Activated CD4-positive, alpha-beta T cell treated with anti-CD3 and anti-CD28 coated beads, Interleukin-2, amount 50 U/mL, for 1 hour (primary cell): ENCODE data around the gene HOXC9.

Source experiments
- DNase-seq: peaks from one replicate; pipeline ENCODE4 v3.0.0-alpha.2; 2020

HOXC9 gene

DNA sequence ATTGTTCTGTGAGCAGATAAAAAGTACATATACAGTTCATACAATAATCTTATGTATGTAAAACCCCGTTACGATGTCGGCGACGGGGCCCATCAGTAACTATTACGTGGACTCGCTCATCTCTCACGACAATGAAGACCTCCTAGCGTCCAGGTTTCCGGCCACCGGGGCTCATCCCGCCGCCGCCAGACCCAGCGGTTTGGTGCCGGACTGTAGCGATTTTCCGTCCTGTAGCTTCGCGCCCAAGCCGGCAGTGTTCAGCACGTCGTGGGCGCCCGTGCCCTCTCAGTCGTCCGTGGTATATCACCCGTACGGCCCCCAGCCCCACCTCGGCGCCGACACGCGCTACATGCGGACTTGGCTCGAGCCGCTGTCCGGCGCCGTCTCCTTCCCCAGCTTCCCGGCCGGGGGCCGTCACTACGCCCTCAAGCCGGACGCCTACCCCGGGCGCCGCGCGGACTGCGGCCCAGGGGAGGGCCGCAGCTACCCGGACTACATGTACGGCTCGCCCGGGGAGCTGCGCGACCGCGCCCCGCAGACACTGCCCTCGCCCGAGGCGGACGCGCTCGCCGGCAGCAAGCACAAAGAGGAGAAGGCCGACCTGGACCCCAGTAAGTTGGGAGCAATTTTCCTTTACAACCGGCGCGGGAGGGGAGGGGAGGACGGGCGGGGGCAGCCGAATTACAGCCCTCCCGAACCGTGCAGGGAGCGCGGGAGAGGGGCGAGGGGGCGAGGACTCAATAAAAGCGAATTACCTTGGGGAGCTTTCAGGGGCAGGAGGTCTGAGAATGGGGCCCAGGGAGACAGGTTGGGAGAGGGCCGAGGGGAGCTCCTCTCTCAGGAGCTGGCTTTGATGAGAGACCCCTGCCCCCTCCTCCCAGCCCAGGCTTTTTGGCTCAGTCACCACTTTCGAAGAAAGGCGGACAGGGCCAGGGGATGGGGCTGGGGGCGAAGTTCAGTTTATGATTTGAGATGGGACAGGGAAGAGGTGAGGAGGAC is at the start of gene HOXC9:
Gene HOXC9, plus strand, starts transcription at position 46 of the 999 bp plus-strand sequence. Its CDS starts 28 bp downstream, at position 74.
- DNase-seq: no peak

DNA sequence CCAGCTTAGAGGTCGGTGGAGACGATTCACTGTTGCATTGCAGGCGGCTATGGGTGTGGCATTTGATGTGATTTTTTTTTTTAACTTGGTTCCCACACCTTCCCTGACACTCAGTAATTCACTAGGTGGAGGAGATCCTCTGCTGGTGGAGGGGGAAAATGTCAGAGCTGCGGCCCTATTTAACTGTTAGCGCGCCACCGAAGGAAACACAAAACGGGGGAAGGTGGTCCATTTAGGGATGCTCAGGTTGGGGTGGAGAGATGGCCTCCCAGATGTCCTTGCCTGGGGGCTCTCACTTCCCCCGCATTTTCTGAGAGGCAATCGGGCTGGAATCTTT is 49.6 kb upstream of the HOXC9 start:
- DNase-seq: no peak

DNA sequence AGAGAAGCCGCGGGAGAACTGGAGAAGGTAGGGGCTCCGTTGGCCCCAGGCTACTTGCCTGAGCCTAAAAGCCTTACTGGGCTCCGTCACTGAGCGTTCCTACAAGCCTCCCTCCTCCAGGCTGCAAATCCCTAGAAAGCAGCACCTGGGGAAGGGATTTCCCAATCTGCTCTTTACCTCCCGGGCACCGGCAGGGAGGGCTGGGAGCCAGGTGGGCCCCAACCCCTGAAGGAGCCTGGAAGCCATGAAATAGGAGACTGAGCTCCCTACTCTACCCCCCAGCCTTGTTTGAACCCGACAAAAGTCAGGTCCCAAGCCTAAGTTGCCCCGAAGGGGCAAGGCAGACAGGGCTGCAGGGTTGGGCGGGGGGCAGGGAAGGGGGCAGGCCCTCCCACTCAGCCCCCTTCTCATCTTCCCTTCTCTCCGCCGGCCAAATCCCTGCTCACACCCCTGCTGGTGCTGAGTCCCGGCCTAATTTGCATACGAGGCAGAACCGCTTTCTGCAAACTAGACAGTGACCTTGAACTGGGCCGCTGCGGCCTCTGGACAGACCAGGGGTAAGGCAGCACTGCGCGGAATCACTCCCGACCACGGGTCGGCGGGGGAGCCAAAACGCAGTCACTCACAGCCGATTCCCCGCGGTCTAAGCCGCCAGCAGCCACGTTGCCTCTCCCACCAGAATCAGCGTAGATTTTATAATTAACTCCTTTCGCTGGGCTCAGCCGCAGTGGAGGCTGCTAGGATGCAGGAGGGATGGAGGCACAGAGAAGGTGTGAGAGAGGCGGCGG is 49.0 kb upstream of the HOXC9 start:
- DNase-seq: no peak

DNA sequence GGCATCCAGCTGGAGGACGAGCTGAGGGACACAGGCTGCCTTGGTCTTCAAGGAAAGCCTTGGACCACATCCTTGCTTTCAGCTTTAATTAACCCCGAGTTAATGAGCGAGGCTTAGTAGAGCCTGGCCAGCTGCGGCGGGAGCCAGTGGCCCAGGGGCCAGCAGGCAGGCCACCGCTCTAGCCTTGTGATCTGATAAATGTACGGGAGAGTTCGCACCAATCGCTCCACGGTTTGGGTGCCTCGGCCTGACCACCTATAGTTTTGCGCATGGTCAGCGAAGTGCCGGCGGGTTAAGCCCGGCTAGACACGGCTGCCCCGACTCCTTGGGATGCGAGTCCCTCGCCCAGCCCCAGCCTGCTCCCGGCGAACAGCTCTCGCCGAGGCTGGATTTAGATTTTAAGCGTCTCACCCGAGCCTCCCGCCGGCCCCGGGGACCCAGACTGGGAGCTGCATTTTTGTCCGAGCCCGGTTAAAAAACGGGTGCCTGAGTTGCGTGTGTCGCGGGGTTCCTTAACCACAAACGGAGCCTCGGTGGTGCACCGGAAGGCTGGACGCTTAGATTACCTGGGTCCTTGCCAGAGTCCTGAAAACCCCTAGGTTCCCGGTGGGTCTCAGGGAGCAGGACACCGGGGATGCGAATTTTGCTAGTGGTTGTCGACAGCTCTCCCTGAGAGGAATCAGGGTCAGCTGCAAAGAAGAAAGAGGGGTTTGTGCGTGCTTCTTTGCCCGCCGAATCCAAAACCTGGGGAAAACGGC is 48.2 kb upstream of the HOXC9 start:
- DNase-seq: no peak

DNA sequence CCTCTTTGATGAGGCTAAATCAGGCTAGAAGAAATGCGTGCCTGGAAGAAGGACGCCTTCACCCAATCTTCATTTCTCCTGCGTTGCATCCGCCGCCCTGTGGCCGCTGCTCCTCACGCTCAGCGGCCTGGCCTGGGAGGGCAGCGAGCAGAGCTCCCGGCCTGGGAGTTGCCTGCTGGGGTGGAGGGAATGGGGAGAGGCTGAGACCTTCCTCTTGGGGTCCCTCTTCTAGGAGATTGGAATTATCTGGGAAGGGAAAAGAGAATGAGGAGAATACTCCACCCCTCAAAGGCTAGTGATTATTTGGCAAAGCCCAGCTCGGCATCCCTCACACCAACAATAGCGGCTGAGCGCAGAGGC is 47.6 kb upstream of the HOXC9 start:
- no peak for DNase-seq

DNA sequence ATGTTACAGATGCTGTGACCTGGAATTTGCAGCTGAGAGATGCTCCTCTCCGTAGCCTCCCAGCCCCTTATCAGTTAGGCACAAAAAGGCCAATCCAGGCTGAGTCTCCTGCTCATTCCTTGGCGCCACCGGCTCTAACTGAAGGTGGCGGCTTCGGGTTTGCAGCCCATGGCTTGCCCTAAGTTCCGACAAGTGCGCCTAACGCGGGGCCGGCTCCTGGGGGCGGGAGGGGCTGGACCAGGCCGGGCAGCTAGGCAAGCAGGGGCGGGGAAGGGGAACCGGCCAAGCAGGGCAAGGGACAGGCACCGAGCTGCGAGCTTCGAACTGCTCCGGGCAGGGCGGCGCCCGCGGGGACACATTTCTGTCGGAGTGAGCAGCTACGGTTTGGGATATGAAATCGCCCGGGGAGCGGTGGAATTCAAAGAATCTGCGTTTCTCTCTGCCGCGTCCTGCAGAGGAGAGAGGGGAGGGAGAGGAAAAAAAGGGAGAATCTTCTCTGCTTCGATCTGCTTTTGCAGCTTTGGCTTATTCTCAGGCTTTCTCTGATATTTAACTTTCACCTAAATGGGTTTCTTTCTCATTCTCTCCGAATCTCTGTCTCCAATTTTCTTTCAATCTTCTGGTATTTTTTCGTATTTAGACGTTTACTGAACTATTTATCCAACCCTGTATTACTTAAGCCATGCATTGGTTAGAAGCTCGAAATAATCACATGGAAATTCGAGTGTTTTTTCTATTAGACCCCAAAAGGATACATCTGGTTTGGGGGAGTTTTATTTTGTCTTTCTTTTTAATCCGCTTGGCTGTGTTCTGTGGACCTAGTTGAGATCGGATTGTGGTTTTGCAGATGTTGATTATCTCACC is 46.9 kb upstream of the HOXC9 start:
- no peak for DNase-seq

DNA sequence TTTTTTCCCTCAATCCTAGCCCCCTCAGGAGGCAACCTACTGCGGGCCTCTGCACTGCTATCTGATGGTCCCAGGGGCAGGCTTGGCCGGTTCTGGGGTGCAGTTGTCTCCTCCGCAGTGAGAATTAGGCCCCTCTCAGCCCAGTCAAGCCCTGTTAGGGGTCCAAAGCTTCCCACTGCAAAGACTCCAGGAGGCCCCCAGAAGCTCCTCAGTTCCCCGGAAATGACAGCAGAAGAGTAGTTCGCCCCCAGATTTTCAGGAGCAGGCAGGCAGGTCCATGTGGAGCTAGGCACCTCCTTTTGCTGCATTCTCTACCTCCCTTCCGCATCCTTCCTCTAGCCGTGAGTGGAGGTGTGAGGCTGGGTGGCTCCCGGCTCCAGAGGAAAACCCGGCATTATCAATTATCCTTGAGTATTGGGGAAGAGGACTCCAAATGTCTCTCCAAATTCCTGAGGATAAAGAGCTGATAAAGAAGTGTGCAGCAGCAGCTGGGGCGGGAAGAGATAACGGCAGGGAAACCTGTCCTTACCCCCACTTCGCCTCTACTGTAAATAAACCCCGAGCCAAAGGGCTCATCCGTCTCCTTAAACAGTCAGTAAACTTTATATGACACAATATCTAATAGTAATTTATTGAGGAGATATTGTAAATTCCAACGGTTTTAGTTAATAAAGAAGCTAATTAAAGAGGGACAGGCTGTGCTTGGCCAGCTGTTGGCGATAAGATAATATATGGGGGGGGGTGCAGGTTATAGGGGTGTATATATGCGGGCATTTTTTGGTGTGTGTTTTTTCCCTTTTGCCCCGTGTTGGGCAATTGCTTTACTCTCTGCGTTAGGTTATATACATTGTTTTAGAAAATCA is 45.9 kb upstream of the HOXC9 start:
- DNase-seq: no peak

DNA sequence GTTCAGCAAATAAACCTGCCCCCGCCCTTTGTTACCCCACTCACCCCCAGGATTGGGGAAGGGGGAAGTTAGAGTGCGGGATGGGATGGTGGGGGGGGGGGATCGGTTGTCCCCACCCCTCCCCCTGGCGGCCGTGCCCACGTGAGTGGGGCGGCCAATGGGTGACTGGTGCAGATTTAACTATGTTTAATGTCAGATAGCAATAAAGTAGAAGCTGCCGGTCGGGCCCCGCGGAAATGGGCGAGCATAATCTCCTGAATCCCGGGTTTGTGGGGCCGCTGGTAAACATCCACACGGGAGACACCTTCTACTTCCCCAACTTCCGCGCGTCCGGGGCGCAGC is 45.3 kb upstream of the HOXC9 start, which contains the start of gene HOXC12:
Gene HOXC12, plus strand, starts transcription at position 210 of the 342 bp plus-strand sequence. Its CDS starts 27 bp downstream, at position 237.
- DNase-seq: no peak

DNA sequence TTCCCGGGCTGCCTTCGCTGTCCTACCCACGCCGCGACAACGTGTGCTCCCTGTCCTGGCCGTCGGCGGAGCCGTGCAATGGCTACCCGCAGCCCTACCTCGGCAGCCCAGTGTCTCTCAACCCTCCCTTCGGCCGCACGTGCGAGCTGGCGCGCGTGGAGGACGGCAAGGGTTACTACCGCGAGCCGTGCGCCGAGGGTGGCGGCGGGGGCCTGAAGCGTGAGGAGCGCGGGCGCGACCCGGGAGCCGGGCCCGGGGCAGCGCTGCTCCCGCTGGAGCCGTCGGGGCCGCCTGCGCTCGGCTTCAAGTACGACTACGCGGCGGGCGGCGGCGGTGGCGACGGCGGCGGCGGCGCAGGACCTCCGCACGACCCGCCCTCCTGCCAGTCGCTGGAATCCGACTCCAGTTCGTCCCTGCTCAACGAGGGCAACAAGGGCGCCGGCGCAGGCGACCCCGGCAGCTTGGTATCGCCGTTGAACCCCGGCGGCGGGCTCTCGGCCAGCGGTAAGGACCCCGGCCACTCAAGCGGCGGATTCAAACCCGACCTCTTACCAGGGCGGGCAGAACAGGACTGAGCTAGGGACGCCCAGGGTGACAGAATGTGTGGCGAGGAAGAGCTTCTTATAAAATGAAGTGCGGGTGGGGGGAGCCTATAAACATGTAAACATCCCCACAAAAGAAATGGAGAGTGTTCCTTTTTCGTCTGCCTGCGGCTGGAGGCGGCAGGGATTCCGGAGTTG is 44.8 kb upstream of the HOXC9 start:
- DNase-seq: no peak

DNA sequence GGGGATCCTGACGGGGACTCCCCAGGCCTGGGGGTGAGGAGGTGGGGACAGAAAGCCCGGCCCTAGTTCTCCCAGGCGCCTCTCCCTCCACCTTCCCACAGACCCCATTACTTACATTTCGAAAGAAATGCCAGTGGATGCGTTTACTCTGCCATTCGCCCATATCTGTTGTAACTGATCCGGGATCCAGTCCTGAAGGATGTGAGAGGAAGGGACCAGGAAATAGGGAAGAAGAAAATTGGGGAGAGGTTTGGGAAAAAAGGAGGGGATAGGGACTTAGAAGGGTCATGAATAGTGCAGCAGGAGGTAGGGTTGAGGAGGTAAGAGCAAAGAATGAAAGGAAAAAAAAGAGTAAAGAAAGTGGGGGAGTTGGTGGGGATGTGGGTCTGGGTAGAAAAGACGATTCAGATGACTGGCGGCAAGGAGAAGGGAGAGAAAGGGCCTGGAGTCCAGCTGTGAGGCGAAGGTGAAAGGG is 44.1 kb upstream of the HOXC9 start:
- DNase-seq: no peak

DNA sequence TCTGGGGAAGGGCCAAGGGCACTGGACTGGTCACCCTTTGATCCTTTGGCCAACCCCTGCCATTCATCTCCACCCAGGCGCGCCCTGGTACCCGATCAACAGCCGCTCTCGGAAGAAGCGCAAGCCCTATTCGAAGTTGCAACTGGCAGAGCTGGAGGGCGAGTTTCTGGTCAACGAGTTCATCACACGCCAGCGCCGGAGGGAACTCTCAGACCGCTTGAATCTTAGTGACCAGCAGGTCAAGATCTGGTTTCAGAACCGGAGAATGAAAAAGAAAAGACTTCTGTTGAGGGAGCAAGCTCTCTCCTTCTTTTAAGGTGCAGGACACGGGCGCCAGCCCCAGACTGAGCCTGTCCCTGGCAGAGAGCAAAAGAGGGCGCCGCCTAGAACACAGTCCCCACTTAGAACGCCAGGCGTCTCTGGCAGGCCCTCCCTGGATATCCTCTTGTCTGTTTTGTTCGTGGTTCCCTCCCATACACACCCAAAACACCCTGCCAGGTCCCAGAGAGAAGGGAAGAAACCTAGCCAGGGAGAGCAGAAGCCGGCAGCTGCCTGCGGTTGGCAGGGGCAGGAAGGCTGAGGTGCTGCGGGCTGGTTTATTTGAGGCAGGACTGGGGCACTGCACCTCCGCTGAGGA is 43.6 kb upstream of the HOXC9 start:
- no peak for DNase-seq

DNA sequence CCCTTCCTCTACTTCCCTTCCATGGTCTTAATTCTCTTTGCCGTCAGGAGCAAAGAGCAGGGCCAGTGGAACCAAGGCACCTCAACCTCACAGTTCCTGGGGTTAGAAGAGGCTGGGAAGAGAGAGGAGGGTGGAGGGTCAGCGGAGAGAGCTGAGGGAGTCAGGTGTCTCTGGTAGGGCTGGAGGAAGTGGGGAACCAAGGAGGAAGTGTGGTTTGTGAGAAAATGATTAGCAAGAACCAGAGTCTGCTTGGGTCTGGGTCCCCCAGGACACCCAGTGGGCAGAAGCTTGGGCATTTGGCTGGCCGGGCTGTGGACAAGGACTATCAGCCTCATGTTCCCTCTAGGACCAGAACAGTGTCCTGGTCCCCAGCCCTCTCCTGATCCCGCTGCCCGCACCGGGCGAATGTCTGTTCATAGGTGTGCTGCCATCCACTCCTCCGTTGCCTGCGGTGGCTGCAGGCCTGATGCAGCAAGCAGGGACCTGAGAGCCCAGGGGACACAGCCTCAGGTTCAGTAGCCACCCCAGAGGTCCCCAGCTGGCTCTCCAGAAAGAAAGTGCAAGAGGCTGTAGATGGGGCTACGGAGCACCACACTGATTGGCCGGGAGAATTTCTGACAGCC is 42.9 kb upstream of the HOXC9 start:
- DNase-seq: no peak

DNA sequence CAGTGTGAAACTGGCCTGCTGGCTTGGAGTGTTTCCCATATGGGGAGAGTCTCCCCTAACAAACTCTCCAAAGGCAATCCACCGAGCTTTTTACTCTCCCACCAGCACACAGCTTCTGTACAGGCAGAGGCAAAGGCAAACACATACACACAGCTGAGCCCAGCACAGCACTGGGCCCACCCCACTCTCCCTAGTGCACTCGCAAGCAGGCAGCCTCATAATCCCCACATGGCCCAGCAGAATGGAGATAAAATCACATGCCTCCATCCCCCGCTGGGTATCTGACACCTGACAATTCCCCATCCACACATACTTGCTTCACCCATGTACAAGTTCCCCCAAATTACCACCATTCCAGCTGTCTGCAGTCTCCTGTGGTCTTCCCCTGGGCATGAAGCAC is 41.8 kb upstream of the HOXC9 start:
- no peak for DNase-seq

DNA sequence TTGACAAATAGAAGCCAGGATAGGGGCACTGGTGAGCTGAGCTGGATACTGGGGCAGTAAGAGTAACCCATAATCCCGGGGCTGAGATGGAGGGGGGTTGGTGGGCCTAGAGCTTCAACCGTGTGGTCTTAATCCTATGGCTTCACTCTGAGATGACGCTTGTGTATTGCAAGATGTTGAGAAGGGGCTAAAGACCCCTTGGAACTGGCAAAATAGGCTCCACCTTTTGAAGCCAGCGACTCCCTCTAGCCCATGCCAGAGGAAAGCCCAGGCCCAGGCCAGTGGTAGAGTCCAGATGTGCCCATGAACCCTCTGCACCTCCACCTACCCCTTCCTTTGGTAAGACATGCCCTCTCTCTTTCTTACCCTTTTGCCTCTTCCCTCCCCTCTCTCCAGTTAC is 40.6 kb upstream of the HOXC9 start:
- DNase-seq: no peak

DNA sequence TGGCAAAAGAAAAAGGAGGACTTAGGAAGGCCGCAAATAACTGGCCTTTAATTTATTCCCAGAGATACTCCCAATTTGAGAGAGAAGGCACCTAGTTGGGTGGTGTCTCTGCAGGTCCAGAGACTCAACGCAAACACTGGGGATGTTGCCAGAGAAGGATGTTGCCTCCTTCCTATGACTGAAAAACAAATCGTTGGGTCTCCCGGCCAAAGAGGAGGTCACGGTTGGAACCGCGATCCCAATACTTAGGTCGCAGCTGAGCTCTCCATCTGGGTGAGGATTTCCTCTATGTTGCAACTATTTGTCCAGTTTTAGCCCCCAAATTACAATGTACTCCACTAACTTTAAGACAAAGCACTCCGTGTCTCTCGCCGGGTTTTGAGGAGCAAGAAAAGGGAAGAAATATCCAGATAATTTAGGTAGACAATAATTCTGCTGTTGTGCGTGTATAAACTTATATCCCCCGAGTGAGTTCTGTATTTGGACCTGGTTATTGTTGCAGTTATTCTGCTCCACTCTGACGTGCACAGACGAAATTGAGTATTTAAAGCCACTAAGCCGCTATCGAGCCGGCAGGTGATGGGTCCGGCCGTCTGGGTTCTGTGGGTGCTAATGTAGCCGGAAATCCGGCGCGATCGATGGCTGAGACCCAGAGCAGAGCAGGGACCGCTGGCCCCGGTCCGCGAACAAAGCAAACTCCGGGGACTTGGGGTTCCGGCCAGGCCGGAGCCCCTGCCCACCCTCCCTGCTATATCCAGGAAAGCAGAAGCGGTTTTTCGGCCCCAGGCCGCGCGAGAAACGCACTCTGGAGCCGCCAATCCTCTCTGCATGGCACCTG is 39.6 kb upstream of the HOXC9 start:
- no peak for DNase-seq

DNA sequence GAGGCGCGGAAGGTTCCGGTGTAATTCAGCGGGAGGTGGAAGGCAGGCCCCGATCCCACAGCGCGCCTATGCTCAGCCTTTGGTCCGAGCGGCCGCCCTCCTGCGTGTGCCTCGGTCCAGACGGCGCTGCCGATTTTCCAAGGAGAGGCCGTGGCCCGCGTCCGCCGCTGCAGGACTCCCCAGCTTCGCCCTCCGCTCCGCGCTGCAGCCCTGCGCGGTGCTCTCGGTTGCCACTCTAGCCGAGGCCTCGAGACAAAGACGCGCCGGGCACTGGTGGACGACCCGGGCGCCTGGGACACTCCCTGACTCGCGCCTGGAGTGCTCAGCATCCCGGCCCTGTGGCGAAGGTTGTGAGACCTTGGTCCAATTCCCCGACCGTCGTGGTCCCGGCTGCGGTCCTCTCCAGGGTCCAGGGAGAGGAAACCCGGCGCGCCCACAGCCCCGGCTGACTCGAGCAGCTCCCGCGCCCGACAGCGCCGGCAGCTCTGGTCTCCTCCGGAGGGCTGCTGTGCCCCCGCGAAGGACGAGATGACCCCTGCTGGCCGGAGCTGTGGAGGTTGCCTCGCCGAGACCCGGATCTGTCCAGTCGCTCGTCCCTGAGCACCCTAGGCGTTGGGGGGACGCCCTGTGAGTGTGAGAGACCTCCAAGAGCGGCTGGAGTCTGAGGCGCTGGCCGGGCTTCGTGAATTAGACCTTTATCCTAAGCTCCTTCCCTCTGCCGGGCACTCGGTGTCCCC is 38.8 kb upstream of the HOXC9 start:
- no peak for DNase-seq

DNA sequence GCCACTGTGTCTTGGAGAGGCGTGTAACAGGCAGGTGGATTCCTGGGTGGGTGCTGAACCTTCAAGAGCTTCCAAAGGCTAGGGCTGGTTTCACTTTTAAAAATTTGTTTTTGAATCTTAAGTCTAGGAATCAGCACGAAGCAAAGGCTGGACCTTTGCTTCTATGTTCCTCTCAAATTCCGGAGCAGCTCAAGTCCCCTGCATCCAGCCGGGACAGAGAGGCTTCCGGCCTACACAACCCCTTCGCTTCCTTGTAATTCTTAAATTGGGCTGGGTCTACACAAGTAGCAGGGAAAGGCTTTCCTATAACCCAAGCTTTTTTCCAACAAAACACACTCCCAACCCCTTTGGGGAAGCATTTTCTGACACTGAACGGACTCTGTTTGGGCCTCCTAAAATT is 37.0 kb upstream of the HOXC9 start:
- DNase-seq: no peak
